Measurements from ENCODE around the gene TMEFF2.

The TMEFF2 gene

GRCh38 chr2:192153561-192153960 lies 41.2 kb downstream of the TMEFF2 start:
- Histone ChIP-seq H3K27me3 (no peaks in the 10 kb centered on the region), H3K4me1 (peaks cover 0 to 12% (median 5%) of the 10 kb centered on the region in 4 donors), H3K4me3 (no peak overlapping the region), H3K36me3 (no peaks in the 10 kb centered on the region), H3K9me3 (no peaks in the 10 kb centered on the region), H3K27ac (no peak overlapping the region)
- DNase-seq: no peak
- intact Hi-C loops (cut with DNase I; ENCODE audit: low total_unique reads): no loop called here
- TF ChIP-seq CTCF (IDR thresholded peaks at IDR 0.05): no peak

DNA sequence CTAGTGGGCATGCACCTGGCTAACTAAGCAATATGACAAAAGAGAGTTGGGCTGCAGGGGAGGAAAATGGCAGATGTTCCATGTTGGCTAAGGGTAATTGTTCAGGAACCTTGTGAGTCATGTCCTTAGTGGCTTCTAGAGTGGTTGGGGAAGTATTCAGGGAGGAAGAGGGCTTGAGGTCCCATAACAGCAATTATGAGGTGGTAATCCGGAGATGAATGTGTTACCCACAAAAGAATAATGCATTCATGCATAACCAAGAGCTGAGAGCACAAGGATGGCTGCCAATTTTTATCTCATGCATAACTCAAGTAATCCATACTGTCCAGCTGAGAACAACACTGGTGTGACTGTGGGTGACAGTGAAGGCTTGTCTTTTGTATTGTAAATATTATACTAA lies 42.9 kb downstream of the TMEFF2 start:
- H3K4me1 ChIP-seq: peaks cover 0 to 17% (median 10%) of the 10 kb centered on the region in 4 donors
- no peak for TF ChIP-seq CTCF (IDR thresholded peaks at IDR 0.05)
- H3K36me3 ChIP-seq: no peaks in the 10 kb centered on the region
- H3K27ac ChIP-seq: no peak overlapping the region
- intact Hi-C loops (cut with DNase I; ENCODE audit: low total_unique reads): no loop called here
- no peaks in the 10 kb centered on the region for H3K27me3 ChIP-seq
- H3K4me3 ChIP-seq: no peak overlapping the region
- H3K9me3 ChIP-seq: no peaks in the 10 kb centered on the region
- no peak for DNase-seq

DNA sequence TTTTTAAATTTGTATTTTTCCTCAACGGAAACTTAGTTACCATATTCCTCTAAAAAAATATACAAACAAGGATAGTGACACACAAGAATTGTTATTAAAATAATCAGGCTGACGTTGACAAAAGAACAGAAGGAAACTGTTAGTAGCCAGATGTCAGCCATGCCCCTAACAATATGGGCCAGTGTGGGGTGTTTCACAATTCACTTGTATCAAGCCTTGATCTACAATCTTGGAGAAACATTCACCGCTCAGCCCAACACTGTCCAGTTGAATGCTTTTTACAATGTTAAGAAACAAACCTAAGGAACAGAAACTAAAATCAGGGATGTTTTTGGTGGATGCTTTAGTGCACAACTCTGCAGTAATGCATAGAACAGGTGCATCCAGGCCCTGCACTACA lies 44.6 kb downstream of the TMEFF2 start:
- Histone ChIP-seq H3K9me3 (no peaks in the 10 kb centered on the region), H3K36me3 (no peaks in the 10 kb centered on the region), H3K4me3 (no peak overlapping the region), H3K27me3 (no peaks in the 10 kb centered on the region), H3K4me1 (peaks cover 0 to 28% (median 8%) of the 10 kb centered on the region in 4 donors), H3K27ac (no peak overlapping the region)
- TF ChIP-seq CTCF (IDR thresholded peaks at IDR 0.05): no peak
- intact Hi-C loops (cut with DNase I; ENCODE audit: low total_unique reads): no loop called here
- DNase-seq: no peak

- TF ChIP-seq CTCF (IDR thresholded peaks at IDR 0.05): peak; percentile 27 to 41
- H3K4me1 ChIP-seq: peaks cover 0 to 28% (median 8%) of the 10 kb centered on the region in 4 donors
- no peaks in the 10 kb centered on the region for H3K9me3 ChIP-seq
- intact Hi-C loops (cut with DNase I; ENCODE audit: low total_unique reads): no loop called here
- H3K4me3 ChIP-seq: no peak overlapping the region
- H3K27ac ChIP-seq: peak overlapping the region in 1 of 2 donors; percentile 35
- DNase-seq: no peak
- H3K36me3 ChIP-seq: no peaks in the 10 kb centered on the region
- H3K27me3 ChIP-seq: no peaks in the 10 kb centered on the region
Measured at GRCh38 chr2:192148620-192149321, 46.0 kb downstream of the TMEFF2 start.

GRCh38 chr2:192148241-192148619 lies 46.5 kb downstream of the TMEFF2 start:
- Histone ChIP-seq H3K4me3 (no peak overlapping the region), H3K9me3 (no peaks in the 10 kb centered on the region), H3K27ac (peak overlapping the region in 1 of 2 donors; percentile 35), H3K4me1 (peaks cover 0 to 28% (median 8%) of the 10 kb centered on the region in 4 donors), H3K36me3 (no peaks in the 10 kb centered on the region), H3K27me3 (no peaks in the 10 kb centered on the region)
- TF ChIP-seq CTCF (IDR thresholded peaks at IDR 0.05): no peak
- no peak for DNase-seq
- intact Hi-C loops (cut with DNase I; ENCODE audit: low total_unique reads): no loop called here

Data from tibial artery (tissue), 4 donors.